Upper lobe of left lung (tissue), 4 donors: ENCODE data around the gene AVP.

ENCODE experiments used
- POLR2A ChIP-seq, 4 donors: fragments of 450-650 bp; IDR thresholded peaks; one replicate each; pipeline ENCODE4 v1.5.1; 2016 to 2017; ENCODE audit warnings: antibody characterized with exemption in 4 of 4, mild to moderate bottlenecking in 2 of 4
- POLR2AphosphoS5 ChIP-seq, 2 donors: sonication (generic); formaldehyde crosslinking; IDR thresholded peaks; one replicate each; pipeline ENCODE4 v1.5.1; 2017; ENCODE audit warnings: antibody characterized with exemption in 2 of 2
- TF ChIP-seq, protein P1 (sequence below), 6 experiments: fragments of 450-650 bp in 4 of 6; fragments of 200-600 bp in 2 of 6; sonication (generic) in 2 of 6; IDR thresholded peaks; one replicate each; pipeline ENCODE4 v1.5.1; 2016 to 2019; ENCODE audit warnings: antibody characterized with exemption in 6 of 6

DNA sequence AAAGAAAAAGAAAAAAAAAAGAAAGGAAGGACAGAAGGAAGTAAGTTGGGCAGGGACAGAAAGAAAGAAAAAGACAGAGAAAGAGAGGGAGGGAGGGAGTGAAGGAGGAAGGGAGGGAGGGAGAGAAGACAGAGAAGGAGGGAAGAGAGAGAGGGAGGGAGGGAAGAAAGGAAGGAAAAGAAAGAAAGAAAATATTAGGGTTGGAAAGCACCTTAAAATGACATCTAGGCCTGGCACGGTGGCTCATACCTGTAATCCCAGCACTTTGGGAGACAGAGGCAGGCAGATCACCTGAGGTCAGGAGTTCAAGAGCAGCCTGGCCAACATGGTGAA is 42.0 kb upstream of the AVP start:
- TF ChIP-seq POLR2AphosphoS5 (IDR thresholded peaks at IDR 0.05) (no peak), POLR2A (IDR thresholded peaks at IDR 0.05) (no peak)
- TF ChIP-seq, protein P1, sequence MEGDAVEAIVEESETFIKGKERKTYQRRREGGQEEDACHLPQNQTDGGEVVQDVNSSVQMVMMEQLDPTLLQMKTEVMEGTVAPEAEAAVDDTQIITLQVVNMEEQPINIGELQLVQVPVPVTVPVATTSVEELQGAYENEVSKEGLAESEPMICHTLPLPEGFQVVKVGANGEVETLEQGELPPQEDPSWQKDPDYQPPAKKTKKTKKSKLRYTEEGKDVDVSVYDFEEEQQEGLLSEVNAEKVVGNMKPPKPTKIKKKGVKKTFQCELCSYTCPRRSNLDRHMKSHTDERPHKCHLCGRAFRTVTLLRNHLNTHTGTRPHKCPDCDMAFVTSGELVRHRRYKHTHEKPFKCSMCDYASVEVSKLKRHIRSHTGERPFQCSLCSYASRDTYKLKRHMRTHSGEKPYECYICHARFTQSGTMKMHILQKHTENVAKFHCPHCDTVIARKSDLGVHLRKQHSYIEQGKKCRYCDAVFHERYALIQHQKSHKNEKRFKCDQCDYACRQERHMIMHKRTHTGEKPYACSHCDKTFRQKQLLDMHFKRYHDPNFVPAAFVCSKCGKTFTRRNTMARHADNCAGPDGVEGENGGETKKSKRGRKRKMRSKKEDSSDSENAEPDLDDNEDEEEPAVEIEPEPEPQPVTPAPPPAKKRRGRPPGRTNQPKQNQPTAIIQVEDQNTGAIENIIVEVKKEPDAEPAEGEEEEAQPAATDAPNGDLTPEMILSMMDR (IDR thresholded peaks at IDR 0.05) = no peak
